Measurements from ENCODE around the gene SMIM17. TPM values are rescaled to one million over a fixed set of nuclear protein-coding genes. Genes with fewer than 3 reads are reported as not detected.

SMIM17 gene
- total and polyA plus RNA-seq, 2 of the 13 experiments (the other 11 are each of a cell fraction or from before 2014, with no cell fraction given) = 0.21 to 0.53 TPM

DNA sequence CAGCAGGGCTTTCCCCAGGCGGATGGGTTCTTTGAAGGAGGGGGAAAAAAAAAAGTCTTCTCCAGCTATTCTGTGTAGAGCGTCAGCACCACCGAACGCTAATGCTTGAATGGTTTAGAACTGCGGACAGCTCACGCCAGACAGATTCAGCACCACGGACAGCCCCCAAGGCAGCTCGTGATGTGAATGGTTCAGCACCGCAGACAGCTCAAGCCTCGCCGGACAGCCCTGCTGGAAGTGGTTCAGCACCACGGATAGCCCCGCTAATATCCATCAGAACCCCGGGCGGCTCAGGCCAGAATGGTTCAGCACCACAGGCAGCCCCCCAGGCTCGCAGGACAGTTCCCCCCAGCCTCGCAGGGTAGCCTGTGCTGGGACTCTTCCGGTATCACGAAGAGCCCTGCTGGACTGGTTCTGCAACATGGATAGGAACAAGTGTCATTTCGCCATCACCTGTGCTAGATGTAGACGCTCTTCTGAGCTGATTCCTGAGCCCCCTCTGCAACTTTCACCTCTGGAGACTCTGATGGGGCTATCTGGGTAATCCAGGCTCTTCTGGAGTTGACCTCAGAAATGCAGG lies 4.9 kb upstream of the SMIM17 start (continued):
- TF ChIP-seq ZNF543 (CRISPR knock-in tag; IDR thresholded peaks at IDR 0.05) (peak; percentile 99), PLRG1 (conservative IDR thresholded peaks at IDR 0.05) (no peak), ZNF773 (CRISPR knock-in tag; IDR thresholded peaks at IDR 0.05; ENCODE audit: borderline replicate concordance) (peak; percentile 100), TAF15 (IDR thresholded peaks at IDR 0.05; ENCODE audit: low read depth, low read length, poor library complexity, severe bottlenecking) (no peak), YEATS2 (CRISPR knock-in tag; IDR thresholded peaks at IDR 0.05; ENCODE audit: borderline replicate concordance) (peak; percentile 94), HMGA1 (CRISPR knock-in tag; conservative IDR thresholded peaks at IDR 0.05) (no peak), SALL2 (CRISPR knock-in tag; IDR thresholded peaks at IDR 0.05) (peak; percentile 98), MED13 (CRISPR knock-in tag; IDR thresholded peaks at IDR 0.05) (peak; percentile 99), BORCS8-MEF2B (CRISPR knock-in tag; IDR thresholded peaks at IDR 0.05) (peak; percentile 100), ZNF446 (CRISPR knock-in tag; IDR thresholded peaks at IDR 0.05) (peak; percentile 100), GZF1 (CRISPR knock-in tag; IDR thresholded peaks at IDR 0.05) (peak; percentile 97), ARHGAP35 (CRISPR knock-in tag; IDR thresholded peaks at IDR 0.05; ENCODE audit: borderline replicate concordance) (peak; percentile 100), ZKSCAN1 (IDR thresholded peaks at IDR 0.05; ENCODE audit: low read length) (no peak), CENPT (CRISPR knock-in tag; IDR thresholded peaks at IDR 0.05; ENCODE audit: low read depth) (peak; percentile 99)
- TF ChIP-seq, protein P1, sequence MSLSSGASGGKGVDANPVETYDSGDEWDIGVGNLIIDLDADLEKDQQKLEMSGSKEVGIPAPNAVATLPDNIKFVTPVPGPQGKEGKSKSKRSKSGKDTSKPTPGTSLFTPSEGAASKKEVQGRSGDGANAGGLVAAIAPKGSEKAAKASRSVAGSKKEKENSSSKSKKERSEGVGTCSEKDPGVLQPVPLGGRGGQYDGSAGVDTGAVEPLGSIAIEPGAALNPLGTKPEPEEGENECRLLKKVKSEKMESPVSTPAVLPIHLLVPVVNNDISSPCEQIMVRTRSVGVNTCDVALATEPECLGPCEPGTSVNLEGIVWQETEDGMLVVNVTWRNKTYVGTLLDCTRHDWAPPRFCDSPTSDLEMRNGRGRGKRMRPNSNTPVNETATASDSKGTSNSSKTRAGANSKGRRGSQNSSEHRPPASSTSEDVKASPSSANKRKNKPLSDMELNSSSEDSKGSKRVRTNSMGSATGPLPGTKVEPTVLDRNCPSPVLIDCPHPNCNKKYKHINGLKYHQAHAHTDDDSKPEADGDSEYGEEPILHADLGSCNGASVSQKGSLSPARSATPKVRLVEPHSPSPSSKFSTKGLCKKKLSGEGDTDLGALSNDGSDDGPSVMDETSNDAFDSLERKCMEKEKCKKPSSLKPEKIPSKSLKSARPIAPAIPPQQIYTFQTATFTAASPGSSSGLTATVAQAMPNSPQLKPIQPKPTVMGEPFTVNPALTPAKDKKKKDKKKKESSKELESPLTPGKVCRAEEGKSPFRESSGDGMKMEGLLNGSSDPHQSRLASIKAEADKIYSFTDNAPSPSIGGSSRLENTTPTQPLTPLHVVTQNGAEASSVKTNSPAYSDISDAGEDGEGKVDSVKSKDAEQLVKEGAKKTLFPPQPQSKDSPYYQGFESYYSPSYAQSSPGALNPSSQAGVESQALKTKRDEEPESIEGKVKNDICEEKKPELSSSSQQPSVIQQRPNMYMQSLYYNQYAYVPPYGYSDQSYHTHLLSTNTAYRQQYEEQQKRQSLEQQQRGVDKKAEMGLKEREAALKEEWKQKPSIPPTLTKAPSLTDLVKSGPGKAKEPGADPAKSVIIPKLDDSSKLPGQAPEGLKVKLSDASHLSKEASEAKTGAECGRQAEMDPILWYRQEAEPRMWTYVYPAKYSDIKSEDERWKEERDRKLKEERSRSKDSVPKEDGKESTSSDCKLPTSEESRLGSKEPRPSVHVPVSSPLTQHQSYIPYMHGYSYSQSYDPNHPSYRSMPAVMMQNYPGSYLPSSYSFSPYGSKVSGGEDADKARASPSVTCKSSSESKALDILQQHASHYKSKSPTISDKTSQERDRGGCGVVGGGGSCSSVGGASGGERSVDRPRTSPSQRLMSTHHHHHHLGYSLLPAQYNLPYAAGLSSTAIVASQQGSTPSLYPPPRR (CRISPR knock-in tag; IDR thresholded peaks at IDR 0.05; ENCODE audit: borderline replicate concordance) = peak; percentile 73
- TF ChIP-seq, protein P2, sequence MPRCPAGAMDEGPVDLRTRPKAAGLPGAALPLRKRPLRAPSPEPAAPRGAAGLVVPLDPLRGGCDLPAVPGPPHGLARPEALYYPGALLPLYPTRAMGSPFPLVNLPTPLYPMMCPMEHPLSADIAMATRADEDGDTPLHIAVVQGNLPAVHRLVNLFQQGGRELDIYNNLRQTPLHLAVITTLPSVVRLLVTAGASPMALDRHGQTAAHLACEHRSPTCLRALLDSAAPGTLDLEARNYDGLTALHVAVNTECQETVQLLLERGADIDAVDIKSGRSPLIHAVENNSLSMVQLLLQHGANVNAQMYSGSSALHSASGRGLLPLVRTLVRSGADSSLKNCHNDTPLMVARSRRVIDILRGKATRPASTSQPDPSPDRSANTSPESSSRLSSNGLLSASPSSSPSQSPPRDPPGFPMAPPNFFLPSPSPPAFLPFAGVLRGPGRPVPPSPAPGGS (CRISPR knock-in tag; IDR thresholded peaks at IDR 0.05) = peak; percentile 100
- TF ChIP-seq, protein P3, sequence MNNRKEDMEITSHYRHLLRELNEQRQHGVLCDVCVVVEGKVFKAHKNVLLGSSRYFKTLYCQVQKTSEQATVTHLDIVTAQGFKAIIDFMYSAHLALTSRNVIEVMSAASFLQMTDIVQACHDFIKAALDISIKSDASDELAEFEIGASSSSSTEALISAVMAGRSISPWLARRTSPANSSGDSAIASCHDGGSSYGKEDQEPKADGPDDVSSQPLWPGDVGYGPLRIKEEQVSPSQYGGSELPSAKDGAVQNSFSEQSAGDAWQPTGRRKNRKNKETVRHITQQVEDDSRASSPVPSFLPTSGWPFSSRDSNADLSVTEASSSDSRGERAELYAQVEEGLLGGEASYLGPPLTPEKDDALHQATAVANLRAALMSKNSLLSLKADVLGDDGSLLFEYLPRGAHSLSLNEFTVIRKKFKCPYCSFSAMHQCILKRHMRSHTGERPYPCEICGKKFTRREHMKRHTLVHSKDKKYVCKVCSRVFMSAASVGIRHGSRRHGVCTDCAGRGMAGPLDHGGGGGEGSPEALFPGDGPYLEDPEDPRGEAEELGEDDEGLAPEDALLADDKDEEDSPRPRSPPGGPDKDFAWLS (CRISPR knock-in tag; IDR thresholded peaks at IDR 0.05; ENCODE audit: borderline replicate concordance) = no peak
- TF ChIP-seq, protein P4, sequence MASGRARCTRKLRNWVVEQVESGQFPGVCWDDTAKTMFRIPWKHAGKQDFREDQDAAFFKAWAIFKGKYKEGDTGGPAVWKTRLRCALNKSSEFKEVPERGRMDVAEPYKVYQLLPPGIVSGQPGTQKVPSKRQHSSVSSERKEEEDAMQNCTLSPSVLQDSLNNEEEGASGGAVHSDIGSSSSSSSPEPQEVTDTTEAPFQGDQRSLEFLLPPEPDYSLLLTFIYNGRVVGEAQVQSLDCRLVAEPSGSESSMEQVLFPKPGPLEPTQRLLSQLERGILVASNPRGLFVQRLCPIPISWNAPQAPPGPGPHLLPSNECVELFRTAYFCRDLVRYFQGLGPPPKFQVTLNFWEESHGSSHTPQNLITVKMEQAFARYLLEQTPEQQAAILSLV (CRISPR knock-in tag; IDR thresholded peaks at IDR 0.05; ENCODE audit: borderline replicate concordance) = peak; percentile 100
- TF ChIP-seq, protein P5, sequence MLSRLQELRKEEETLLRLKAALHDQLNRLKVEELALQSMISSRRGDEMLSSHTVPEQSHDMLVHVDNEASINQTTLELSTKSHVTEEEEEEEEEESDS (CRISPR knock-in tag; IDR thresholded peaks at IDR 0.05; ENCODE audit: borderline replicate concordance) = peak; percentile 99
- TF ChIP-seq, protein P6, sequence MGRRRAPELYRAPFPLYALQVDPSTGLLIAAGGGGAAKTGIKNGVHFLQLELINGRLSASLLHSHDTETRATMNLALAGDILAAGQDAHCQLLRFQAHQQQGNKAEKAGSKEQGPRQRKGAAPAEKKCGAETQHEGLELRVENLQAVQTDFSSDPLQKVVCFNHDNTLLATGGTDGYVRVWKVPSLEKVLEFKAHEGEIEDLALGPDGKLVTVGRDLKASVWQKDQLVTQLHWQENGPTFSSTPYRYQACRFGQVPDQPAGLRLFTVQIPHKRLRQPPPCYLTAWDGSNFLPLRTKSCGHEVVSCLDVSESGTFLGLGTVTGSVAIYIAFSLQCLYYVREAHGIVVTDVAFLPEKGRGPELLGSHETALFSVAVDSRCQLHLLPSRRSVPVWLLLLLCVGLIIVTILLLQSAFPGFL (CRISPR knock-in tag; IDR thresholded peaks at IDR 0.05) = peak; percentile 99

All from HepG2 (cell line).